Heart right ventricle (tissue), 16 donors: Measurements from ENCODE around the gene ABLIM2. TPM values are rescaled to one million over a fixed set of nuclear protein-coding genes. Genes with fewer than 3 reads are reported as not detected.

Experiments
- ATAC-seq, 8 donors: fragments of 200-7000 bp; cut with Tn5 transposase; one replicate each; pipeline ENCODE4 v1.9.1; 2020; ENCODE audit warnings: mild to moderate bottlenecking in 8 of 8, moderate library complexity in 8 of 8, moderate number of reproducible peaks in 1 of 8
- DNase-seq, 2 donors: peaks; one replicate each; pipeline ENCODE4 v3.0.0-alpha.2; 2020
- H3K27ac ChIP-seq, 10 donors: fragments of 200-600 bp; sonication (generic) in 2 of 10; one replicate each; pipeline versions ENCODE4 v1.5.0 to v1.8.0; 2020 to 2022; ENCODE audit warnings: mild to moderate bottlenecking in 3 of 10
- H3K27me3 ChIP-seq, 7 donors: fragments of 200-600 bp; one replicate each; pipeline ENCODE4 v1.8.0; 2021 to 2022; ENCODE audit warnings: mild to moderate bottlenecking in 2 of 7
- H3K36me3 ChIP-seq, 9 donors: fragments of 200-600 bp; sonication (generic) in 1 of 9; one replicate each; pipeline versions ENCODE4 v1.5.0 to v1.8.0; 2020 to 2022; ENCODE audit warnings: mild to moderate bottlenecking in 2 of 9
- H3K4me1 ChIP-seq, 9 donors: fragments of 200-600 bp; sonication (generic) in 1 of 9; one replicate each; pipeline versions ENCODE4 v1.5.0 to v1.8.0; 2020 to 2022; ENCODE audit warnings: mild to moderate bottlenecking in 4 of 9
- H3K4me3 ChIP-seq, 10 donors: fragments of 200-600 bp; sonication (generic) in 2 of 10; one replicate each; pipeline versions ENCODE4 v1.5.0 to v1.8.0; 2020 to 2022; ENCODE audit warnings: mild to moderate bottlenecking in 7 of 10, moderate library complexity in 2 of 10
- H3K9me3 ChIP-seq, 11 donors: fragments of 200-600 bp in 10 of 11; sonication (generic) in 2 of 11; one replicate each; pipeline versions ENCODE4 v1.5.0 to v1.8.0; 2013 to 2022; ENCODE audit warnings: mild to moderate bottlenecking in 2 of 11, control low read depth in 1 of 11, moderate library complexity in 1 of 11
- WGBS, 2 donors: extraction: QIAGEN DNeasy Blood & Tissue Kit; methylation state at CpG; one replicate each; pipeline ENCODE4 v1.1.7; 2013; ENCODE audit warnings: inconsistent platforms in 1 of 2; 5-methylcytosine and 5-hydroxymethylcytosine counted together
- intact Hi-C, 10 donors: fragments of 100-400 bp; cut with DNase I; formaldehyde crosslinking; loops; one replicate each; pipeline versions ENCODE4 v1.11.1 to v1.14.2; 2022
- polyA plus RNA-seq, 2 donors: library from polyadenylated mRNA; stranded (reverse); fragments of 200-250 nt; gene quantifications; one replicate each; pipeline ENCODE4 v1.2.3, GENCODE V29; 2013
- total RNA-seq, 10 donors: library from RNA; stranded (reverse); fragmentation: NEBNext Ultra II Directional in 3 of 10; extraction: Animal tissue kit (Norgen Biotek cat#: 25700) in 3 of 10; gene quantifications; one replicate each; pipeline versions ENCODE4 v1.2.1 to v1.2.4, GENCODE V29; 2021 to 2023
- TF ChIP-seq, protein P1 (sequence below), 9 donors: fragments of 200-600 bp; sonication (generic) in 2 of 9; IDR thresholded peaks; one replicate each; pipeline versions ENCODE4 v1.5.0 to v1.8.0; 2021 to 2022; ENCODE audit warnings: antibody characterized with exemption in 9 of 9, mild to moderate bottlenecking in 5 of 9, moderate library complexity in 1 of 9
- donor health status: Arrhythmogenic right ventricular cardiomyopathy.
- donor health status: ischemic (EF 13 %, LVEDD 7.1; RV severe dilation, severe dysfunction).
- donor health status: healthy with polysubstance abuse.
- donor health status: DM: no; HTN: yes; CAD: no.
- donor health status: DM: no; HTN: no; CAD: no.
- donor health status: ischemic (EF 25% LVEDD 6.9; RV normal size, moderate dysfunction).
- donor health status: ischemic (EF 25% LVEDD 5.7; RV mildly dilated, moderate dysfunction).
- donor health status: healthy.
- donor health status: DM: yes; HTN: yes; CAD: no.
- donor health status: Ischemic cardiomyopathy.
- donor health status: ischemic (EF 35%, LVEDD 5.7; RV mildly dilated, moderate dysfunction).
- donor health status: nonischemic (EF 11% LVEDD 7.7; RV severe dilation, severe dysfunction).
- donor health status: DM: yes; HTN: yes; CAD: no.
- donor health status: PGD.
- donor health status: ischemic (EF 29% LVEDD 5.4; RV normal size, mild dysfunction).
- donor health status: nonischemic (EF 23%, LVEDD 6.1; RV moderate dilation, normal function).

The ABLIM2 gene
- total and polyA plus RNA-seq, 12 donors: 7.2 to 27.8 (median 17.6) TPM

GRCh38 chr4:8148159-8148558, 10.5 kb downstream of the ABLIM2 start:
- peak in 1 of 2 donors; percentile 4 for DNase-seq
- H3K4me1 ChIP-seq: peaks cover 10 to 48% (median 21%) of the 10 kb centered on the region in 9 donors
- peaks cover 0 to 8% (median 0%) of the 10 kb centered on the region in 7 donors for H3K27me3 ChIP-seq
- ATAC-seq: no peak
- no peak overlapping the region for H3K4me3 ChIP-seq
- no peaks in the 10 kb centered on the region for H3K36me3 ChIP-seq
- TF ChIP-seq, protein P1, sequence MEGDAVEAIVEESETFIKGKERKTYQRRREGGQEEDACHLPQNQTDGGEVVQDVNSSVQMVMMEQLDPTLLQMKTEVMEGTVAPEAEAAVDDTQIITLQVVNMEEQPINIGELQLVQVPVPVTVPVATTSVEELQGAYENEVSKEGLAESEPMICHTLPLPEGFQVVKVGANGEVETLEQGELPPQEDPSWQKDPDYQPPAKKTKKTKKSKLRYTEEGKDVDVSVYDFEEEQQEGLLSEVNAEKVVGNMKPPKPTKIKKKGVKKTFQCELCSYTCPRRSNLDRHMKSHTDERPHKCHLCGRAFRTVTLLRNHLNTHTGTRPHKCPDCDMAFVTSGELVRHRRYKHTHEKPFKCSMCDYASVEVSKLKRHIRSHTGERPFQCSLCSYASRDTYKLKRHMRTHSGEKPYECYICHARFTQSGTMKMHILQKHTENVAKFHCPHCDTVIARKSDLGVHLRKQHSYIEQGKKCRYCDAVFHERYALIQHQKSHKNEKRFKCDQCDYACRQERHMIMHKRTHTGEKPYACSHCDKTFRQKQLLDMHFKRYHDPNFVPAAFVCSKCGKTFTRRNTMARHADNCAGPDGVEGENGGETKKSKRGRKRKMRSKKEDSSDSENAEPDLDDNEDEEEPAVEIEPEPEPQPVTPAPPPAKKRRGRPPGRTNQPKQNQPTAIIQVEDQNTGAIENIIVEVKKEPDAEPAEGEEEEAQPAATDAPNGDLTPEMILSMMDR (IDR thresholded peaks at IDR 0.05): no peak
- WGBS, 2 donors: 96% methylated on average over 13 of the region's 13 CpGs
- H3K9me3 ChIP-seq: no peaks in the 10 kb centered on the region
- H3K27ac ChIP-seq: no peak overlapping the region
- intact Hi-C loops: no loop called here

- peaks cover 0 to 8% (median 0%) of the 10 kb centered on the region in 7 donors for H3K27me3 ChIP-seq
- intact Hi-C loops: no loop called here
- ATAC-seq (no peak), DNase-seq (peak in 1 of 2 donors; percentile 1)
- peaks cover 6 to 48% (median 26%) of the 10 kb centered on the region in 9 donors for H3K4me1 ChIP-seq
- TF ChIP-seq, protein P1 (IDR thresholded peaks at IDR 0.05): no peak
- no peaks in the 10 kb centered on the region for H3K9me3 ChIP-seq
- H3K36me3 ChIP-seq: no peaks in the 10 kb centered on the region
- H3K27ac ChIP-seq: no peak overlapping the region
- no peak overlapping the region for H3K4me3 ChIP-seq
- 71 to 75% methylated on average over 19 of the region's 19 CpGs for WGBS, 2 donors
Measured at GRCh38 chr4:8147231-8147970, 11.2 kb downstream of the ABLIM2 start.

GRCh38 chr4:8146157-8146556, 12.5 kb downstream of the ABLIM2 start:
- H3K4me1 ChIP-seq: peaks cover 10 to 55% (median 29%) of the 10 kb centered on the region in 9 donors
- intact Hi-C loops: no loop called here
- TF ChIP-seq, protein P1 (IDR thresholded peaks at IDR 0.05): no peak
- ATAC-seq (no peak), DNase-seq (no peak)
- no peaks in the 10 kb centered on the region for H3K36me3 ChIP-seq
- peaks cover 0 to 8% (median 0%) of the 10 kb centered on the region in 7 donors for H3K27me3 ChIP-seq
- 69 to 71% methylated on average over 9 of the region's 9 CpGs for WGBS, 2 donors
- peak overlapping the region in 7 of 10 donors; percentile 21 to 85 (median 82) for H3K27ac ChIP-seq
- H3K4me3 ChIP-seq: no peak overlapping the region
- no peaks in the 10 kb centered on the region for H3K9me3 ChIP-seq

GRCh38 chr4:8144359-8144758, 14.3 kb downstream of the ABLIM2 start:
- DNase-seq (no peak), ATAC-seq (peak in 6 of 8 donors; percentile 8 to 52 (median 40))
- TF ChIP-seq, protein P1 (IDR thresholded peaks at IDR 0.05): no peak
- peaks cover 0 to 8% (median 0%) of the 10 kb centered on the region in 7 donors for H3K27me3 ChIP-seq
- intact Hi-C loops: no loop called here
- peaks cover 10 to 60% (median 29%) of the 10 kb centered on the region in 9 donors for H3K4me1 ChIP-seq
- 36 to 40% methylated on average over 15 of the region's 15 CpGs for WGBS, 2 donors
- H3K9me3 ChIP-seq: peaks cover 0 to 4% (median 0%) of the 10 kb centered on the region in 11 donors
- H3K36me3 ChIP-seq: no peaks in the 10 kb centered on the region
- H3K4me3 ChIP-seq: no peak overlapping the region
- H3K27ac ChIP-seq: peak overlapping the region in 9 of 10 donors; percentile 46 to 92 (median 82)
